Stimulated activated CD4-positive, alpha-beta T cell treated with anti-CD3 and anti-CD28 coated beads, Interleukin-12 subunit alpha, Interleukin-12 subunit beta, amount 100 ng/mL, for 24 hours (primary cell): ENCODE data around the gene TRMT6.
A peak's percentile ranks its signal among the peaks of the same experiment; 100 is the strongest.

ENCODE experiments used
- DNase-seq, 2 experiments: peaks; one replicate each; pipeline ENCODE4 v3.0.0-alpha.2; 2020; ENCODE audit warnings: low read depth in 2 of 2

Gene TRMT6, protein sequence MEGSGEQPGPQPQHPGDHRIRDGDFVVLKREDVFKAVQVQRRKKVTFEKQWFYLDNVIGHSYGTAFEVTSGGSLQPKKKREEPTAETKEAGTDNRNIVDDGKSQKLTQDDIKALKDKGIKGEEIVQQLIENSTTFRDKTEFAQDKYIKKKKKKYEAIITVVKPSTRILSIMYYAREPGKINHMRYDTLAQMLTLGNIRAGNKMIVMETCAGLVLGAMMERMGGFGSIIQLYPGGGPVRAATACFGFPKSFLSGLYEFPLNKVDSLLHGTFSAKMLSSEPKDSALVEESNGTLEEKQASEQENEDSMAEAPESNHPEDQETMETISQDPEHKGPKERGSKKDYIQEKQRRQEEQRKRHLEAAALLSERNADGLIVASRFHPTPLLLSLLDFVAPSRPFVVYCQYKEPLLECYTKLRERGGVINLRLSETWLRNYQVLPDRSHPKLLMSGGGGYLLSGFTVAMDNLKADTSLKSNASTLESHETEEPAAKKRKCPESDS

GRCh38 chr20:5950271-5951031 lies at the start of gene TRMT6, which contains the start of gene MCM8:
TRMT6 (minus strand) TSS chr20:5950533; CDS start chr20:5950405, 128 bp downstream.
MCM8 (plus strand) TSS chr20:5950652; CDS start chr20:5952016, 1,364 bp downstream.
- DNase-seq, result peak; percentile 96 to 98

DNA sequence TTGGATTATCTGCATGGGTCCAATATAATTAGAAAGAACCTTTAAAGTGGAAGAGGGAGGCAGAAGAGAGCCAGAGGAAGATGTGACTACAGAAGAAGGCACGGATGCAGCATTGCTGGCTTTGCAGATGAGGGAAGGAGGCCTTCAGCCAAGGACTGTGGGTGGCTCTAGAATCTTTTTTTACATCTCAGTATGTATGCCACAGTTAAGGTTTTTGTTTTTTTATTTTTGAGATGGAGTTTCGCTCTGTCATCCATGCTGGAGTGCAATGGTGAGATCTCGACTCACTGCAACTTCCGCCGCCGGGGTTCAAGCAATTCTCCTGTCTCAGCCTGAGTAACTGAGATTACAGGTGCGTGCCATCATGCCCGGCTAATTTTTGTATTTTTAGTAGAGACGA lies 49.5 kb upstream of the TRMT6 start:
- no peak for DNase-seq

GRCh38 chr20:5996765-5997164 lies 46.4 kb upstream of the TRMT6 start:
- no peak for DNase-seq

GRCh38 chr20:5991623-5992441 lies 41.5 kb upstream of the TRMT6 start:
- no peak for DNase-seq

DNA sequence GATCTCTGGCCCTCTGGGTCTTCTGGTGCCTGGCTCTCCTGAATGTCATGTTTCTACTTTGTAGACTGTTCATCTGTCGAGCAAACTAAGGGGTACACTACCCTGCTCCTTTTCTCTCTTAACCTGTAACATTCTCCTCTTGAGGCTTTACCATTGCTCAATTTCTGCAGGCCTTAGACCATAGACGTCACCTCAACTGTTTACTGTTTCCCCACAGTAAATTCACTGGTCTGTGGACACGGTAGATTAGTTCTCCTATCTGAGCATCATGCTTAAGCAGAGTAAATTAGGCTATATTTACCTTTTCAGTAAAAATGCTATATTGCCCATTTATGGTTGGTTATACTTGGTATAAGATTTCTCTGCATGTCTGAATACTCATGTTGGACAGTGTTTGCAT lies 40.6 kb upstream of the TRMT6 start:
- DNase-seq, result no peak

- no peak for DNase-seq
Observed at GRCh38 chr20:5989539-5989938, 39.2 kb upstream of the TRMT6 start.

GRCh38 chr20:5987383-5987782 lies 37.0 kb upstream of the TRMT6 start:
- DNase-seq, result no peak

DNA sequence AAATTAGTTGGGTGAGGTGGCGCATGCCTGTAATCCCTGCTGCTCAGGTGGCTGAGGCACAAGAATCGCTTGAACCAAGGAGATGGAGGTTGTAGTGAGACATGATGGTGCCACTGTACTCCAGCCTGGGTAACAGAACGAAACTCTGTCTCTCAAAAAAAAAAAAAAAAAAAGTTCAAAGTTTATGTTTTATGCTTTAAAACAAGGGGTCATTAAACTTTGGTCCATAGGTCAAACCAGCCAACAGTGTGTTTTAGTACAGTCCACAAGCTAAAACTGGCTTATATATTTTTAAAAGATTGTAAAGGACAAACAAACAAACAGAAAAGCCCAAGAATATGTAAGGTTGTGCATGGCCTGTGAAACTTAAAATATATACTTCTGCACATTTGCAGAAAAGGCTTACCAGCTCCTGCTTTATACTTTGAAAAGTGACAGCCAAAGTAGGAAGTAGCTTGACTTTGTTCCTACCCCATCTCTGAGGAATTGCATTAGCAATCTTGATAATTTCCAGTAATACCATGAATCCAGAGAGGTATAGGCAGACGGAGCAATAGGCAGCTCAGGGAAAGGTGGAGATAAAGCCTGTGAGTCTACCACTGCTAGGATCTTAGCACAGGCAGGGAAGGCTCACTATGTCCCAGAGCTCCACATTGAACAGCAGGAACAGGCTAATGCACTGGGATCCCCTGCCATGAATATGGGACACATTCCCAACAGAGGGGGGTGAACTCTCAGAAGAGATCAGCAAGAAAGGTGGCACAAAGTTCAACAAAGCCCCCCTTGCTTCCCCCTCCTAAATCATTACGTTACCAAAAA lies 30.6 kb upstream of the TRMT6 start:
- DNase-seq, result no peak

DNA sequence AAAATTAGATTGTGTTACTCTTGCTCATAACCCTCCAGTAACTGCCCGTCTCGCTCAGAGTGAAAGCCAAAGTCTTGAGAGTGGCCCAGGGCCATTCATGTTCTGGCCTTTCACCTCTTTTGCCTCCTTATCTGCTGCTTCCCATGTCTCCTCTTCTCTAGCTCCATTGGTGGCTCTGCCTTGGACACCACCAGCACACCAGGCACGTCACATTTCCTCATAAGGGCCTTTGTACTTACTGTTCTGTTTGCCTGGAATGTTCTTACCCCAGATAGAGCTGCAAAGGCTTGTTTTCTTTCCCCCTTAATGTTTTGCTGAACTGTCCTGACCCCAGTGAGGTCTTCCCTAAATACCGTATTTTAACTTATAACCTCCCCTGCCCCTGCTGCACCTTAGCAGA lies 29.5 kb upstream of the TRMT6 start:
- no peak for DNase-seq

DNA sequence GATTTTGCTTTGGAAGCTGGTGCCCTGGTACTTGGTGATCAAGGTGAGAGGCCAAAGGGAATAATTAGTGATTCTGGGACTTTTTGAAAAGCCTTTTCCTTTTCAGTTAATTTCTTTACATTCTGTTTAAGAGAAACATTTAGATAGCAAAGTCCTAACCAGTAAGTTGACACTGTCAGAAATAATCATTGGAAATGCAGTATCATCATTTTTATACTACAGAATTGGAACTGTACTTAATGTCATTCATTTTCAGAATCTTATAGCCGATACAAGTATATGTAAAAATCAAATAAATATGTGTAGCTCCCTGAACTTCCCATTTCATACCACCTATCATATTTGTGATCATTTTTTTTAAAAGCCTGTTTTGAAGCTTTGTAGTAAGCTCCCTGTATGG lies 27.6 kb upstream of the TRMT6 start:
- DNase-seq, result no peak

DNA sequence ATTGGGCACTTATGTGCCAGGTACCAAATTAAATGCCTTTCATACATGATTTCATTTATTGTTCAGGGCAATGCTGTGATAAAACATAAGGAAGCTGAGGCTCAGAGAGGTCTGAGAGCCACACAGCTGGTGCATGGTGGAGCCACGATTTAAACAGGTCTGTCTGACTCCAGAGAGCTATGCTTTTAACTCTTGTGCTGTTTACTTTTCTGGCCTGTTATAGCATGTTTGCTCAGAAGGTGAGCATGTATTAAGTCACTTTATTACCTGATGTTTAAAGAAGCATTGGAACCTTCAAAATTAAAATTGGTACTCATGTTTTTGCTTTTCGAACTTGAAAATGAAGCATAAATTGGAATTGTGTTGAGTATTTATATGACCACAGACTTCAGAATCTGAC lies 26.9 kb upstream of the TRMT6 start:
- DNase-seq, result no peak

DNA sequence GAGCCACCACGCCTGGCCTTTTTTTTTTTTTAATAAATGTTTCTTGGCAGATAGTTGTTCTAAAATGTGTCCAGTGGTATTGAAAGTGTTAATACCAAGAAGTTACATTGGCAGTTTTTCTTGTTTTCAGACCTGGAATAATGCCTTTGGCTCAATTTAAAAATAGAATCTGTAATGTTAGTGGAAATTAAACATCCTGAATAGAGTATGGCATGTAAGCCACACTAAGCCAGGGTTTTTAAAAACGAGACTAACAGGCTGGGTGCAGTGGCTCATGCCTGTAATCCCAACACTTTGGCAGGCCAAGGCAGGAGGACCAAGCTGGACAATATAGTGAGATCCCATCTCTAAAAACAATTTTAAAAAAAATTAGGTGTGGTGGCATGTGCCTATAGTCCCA lies 25.4 kb upstream of the TRMT6 start:
- DNase-seq, result no peak

- DNase-seq, result no peak
Observed at GRCh38 chr20:5974531-5974930, 24.2 kb upstream of the TRMT6 start.

GRCh38 chr20:5973971-5974370 lies 23.6 kb upstream of the TRMT6 start:
- DNase-seq, result no peak

- no peak for DNase-seq
Observed at GRCh38 chr20:5973172-5973571, 22.8 kb upstream of the TRMT6 start.

- no peak for DNase-seq
Observed at GRCh38 chr20:5971203-5971602, 20.9 kb upstream of the TRMT6 start.

GRCh38 chr20:5970381-5970780 lies 20.0 kb upstream of the TRMT6 start:
- DNase-seq, result no peak

GRCh38 chr20:5969940-5970339 lies 19.6 kb upstream of the TRMT6 start:
- DNase-seq, result no peak

DNA sequence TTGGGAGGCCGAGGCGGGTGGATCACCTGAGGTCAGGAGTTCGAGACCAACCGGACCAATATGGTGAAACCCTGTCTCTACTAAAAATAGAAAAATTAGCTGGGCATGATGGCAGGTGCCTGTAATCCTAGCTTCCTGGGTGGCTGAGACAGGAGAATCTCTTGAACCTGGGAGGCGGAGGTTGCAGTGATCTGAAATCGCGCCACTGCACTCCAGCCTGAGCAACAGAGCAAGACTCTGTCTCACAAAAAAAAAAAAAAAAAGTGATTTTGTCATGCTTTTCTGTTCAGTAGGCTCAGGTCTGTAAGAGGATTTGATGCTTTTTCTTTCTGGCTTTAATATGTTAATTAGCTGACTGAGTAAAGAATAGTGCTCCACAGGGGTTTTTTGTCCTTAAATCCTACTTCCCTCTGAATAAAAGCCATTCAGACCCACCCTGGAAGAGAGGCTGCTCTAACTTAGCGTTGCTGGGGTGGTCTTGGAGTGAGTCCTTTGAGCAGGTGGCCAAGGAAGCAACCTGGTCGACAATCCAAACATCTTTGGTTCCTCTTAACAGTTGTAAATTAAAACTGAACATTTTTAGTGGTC lies 19.1 kb upstream of the TRMT6 start:
- no peak for DNase-seq

DNA sequence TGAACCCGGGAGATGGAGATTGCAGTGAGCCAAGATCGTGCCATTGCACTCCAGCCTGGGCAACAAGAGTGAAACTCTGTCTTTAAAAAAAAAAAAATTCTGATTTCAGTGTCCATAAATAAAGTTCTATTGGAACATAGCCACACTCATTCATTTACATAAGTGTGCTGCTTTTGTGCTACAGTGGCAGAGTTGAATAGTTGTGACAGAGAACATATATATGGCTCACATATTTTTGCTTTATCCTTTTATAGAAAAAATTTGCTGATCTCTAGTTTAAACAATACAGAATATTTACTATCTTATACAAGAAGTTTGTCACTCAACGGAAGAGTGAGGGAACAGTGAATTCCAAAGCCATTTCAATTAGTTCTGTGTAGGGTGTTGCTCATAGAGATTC lies 18.1 kb upstream of the TRMT6 start:
- DNase-seq, result no peak

DNA sequence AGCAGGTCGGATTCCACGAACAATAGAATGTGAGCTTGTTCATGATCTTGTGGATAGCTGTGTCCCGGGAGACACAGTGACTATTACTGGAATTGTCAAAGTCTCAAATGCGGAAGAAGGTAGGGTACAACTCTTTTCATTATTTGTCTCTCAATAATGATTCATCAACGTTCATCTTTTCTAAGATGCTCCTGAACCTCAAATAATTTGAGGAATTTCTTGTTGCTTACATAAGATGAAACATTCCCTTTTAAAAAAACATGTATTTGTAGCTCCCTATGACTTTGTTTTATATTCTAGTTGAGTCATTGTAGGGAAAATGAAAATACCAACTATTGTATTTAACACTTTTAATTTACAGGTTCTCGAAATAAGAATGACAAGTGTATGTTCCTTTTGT lies 17.1 kb upstream of the TRMT6 start:
- DNase-seq, result no peak
